ENCODE measurements around the gene RCAN2.

RCAN2 gene

GRCh38 chr6:46279874-46280273 is 211.4 kb downstream of the RCAN2 start:
- no peak for ATAC-seq (replicated peaks; ENCODE audit: extremely low read depth, poor library complexity, severe bottlenecking)

GRCh38 chr6:46276576-46277142 is 214.6 kb downstream of the RCAN2 start:
- Mint-ChIP-seq H3K4me3 (no peak overlapping the region), H3K27ac (ENCODE audit: low read depth) (no peak overlapping the region), H3K36me3 (ENCODE audit: insufficient read depth) (peaks cover 2% of the 10 kb centered on the region), H3K27me3 (no peaks in the 10 kb centered on the region), H3K4me1 (peaks cover 5% of the 10 kb centered on the region), H3K9me3 (no peaks in the 10 kb centered on the region)
- ATAC-seq (replicated peaks; ENCODE audit: extremely low read depth, poor library complexity, severe bottlenecking) (no peak), DNase-seq (ENCODE audit: low spot score in 2 of 2) (no peak)

More at GRCh38 chr6:46279874-46280273, 211.4 kb downstream of the RCAN2 start:
- DNase-seq (ENCODE audit: low spot score in 2 of 2) = no peak
- Mint-ChIP-seq H3K9me3 (no peaks in the 10 kb centered on the region), H3K4me3 (no peak overlapping the region), H3K4me1 (no peaks in the 10 kb centered on the region), H3K27ac (ENCODE audit: low read depth) (no peak overlapping the region), H3K36me3 (ENCODE audit: insufficient read depth) (peaks cover 2% of the 10 kb centered on the region), H3K27me3 (no peaks in the 10 kb centered on the region)

- no peak overlapping the region for H3K27ac Mint-ChIP-seq (ENCODE audit: low read depth)
- no peaks in the 10 kb centered on the region for H3K27me3 Mint-ChIP-seq
- H3K9me3 Mint-ChIP-seq = no peaks in the 10 kb centered on the region
- DNase-seq (ENCODE audit: low spot score in 2 of 2) = no peak
- peaks cover 5% of the 10 kb centered on the region for H3K4me1 Mint-ChIP-seq
- no peak for ATAC-seq (replicated peaks; ENCODE audit: extremely low read depth, poor library complexity, severe bottlenecking)
- no peak overlapping the region for H3K4me3 Mint-ChIP-seq
- H3K36me3 Mint-ChIP-seq (ENCODE audit: insufficient read depth) = no peaks in the 10 kb centered on the region
Observed at GRCh38 chr6:46274502-46274901, 216.7 kb downstream of the RCAN2 start.

DNA sequence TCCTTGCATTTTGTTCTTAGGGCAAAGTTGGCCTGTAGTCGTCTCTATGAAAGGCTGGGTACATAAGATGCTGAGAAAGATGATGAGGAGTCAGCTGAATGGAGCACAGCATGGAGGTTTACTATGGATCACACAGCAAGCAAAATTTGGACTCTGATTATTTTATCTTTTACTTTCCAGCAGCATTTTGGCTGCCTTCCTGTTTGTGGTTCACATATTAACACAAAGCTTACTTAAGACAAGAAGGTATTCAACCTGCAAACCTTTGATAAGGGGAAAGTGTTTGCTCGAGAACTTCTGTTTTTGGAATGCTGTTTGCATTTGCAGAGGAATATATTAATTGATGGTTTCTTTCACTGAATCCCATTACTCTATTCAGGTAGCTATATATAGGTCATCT is 217.3 kb downstream of the RCAN2 start:
- no peaks in the 10 kb centered on the region for H3K27me3 Mint-ChIP-seq

DNA sequence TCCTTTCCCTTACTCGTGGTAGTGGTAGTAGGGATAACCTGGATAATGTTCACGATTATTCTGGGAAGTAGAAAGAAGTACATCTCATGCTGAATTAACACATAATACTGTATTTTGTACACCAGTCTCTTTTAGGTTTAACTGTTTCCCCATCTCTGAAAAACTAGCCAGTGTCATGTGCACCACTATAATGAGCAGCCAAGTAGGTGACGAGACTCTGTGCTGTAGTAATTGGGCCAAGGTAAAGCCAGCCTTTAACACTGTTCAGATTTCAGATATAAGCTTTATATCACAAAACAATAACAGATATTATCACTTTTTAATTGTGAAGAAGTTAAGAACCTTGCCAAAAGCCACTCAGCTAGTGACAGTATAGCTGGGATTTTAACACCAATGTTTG is 219.5 kb downstream of the RCAN2 start:
- no peak overlapping the region for H3K4me3 Mint-ChIP-seq
- H3K36me3 Mint-ChIP-seq (ENCODE audit: insufficient read depth) = no peaks in the 10 kb centered on the region
- no peaks in the 10 kb centered on the region for H3K27me3 Mint-ChIP-seq
- no peaks in the 10 kb centered on the region for H3K9me3 Mint-ChIP-seq
- ATAC-seq (replicated peaks; ENCODE audit: extremely low read depth, poor library complexity, severe bottlenecking) (no peak), DNase-seq (ENCODE audit: low spot score in 2 of 2) (no peak)
- no peak overlapping the region for H3K27ac Mint-ChIP-seq (ENCODE audit: low read depth)
- H3K4me1 Mint-ChIP-seq = peaks cover 5% of the 10 kb centered on the region

More for the DNA sequence above, 217.3 kb downstream of the RCAN2 start:
- Mint-ChIP-seq H3K9me3 (no peaks in the 10 kb centered on the region), H3K27ac (ENCODE audit: low read depth) (no peak overlapping the region), H3K36me3 (ENCODE audit: insufficient read depth) (no peaks in the 10 kb centered on the region), H3K4me3 (no peak overlapping the region), H3K4me1 (peaks cover 5% of the 10 kb centered on the region)
- ATAC-seq (replicated peaks; ENCODE audit: extremely low read depth, poor library complexity, severe bottlenecking) (no peak), DNase-seq (ENCODE audit: low spot score in 2 of 2) (no peak)

- H3K4me1 Mint-ChIP-seq = peaks cover 5% of the 10 kb centered on the region
- no peaks in the 10 kb centered on the region for H3K27me3 Mint-ChIP-seq
- DNase-seq (ENCODE audit: low spot score in 2 of 2) = no peak
- no peak overlapping the region for H3K27ac Mint-ChIP-seq (ENCODE audit: low read depth)
- H3K36me3 Mint-ChIP-seq (ENCODE audit: insufficient read depth) = no peaks in the 10 kb centered on the region
- H3K9me3 Mint-ChIP-seq = no peaks in the 10 kb centered on the region
- no peak for ATAC-seq (replicated peaks; ENCODE audit: extremely low read depth, poor library complexity, severe bottlenecking)
- H3K4me3 Mint-ChIP-seq = no peak overlapping the region
Observed at GRCh38 chr6:46271107-46271506, 220.1 kb downstream of the RCAN2 start.

GRCh38 chr6:46270336-46270735 is 220.9 kb downstream of the RCAN2 start:
- Mint-ChIP-seq H3K27ac (ENCODE audit: low read depth) (no peak overlapping the region), H3K27me3 (no peaks in the 10 kb centered on the region), H3K4me1 (peaks cover 5% of the 10 kb centered on the region), H3K36me3 (ENCODE audit: insufficient read depth) (no peaks in the 10 kb centered on the region), H3K4me3 (no peak overlapping the region), H3K9me3 (no peaks in the 10 kb centered on the region)
- DNase-seq (ENCODE audit: low spot score in 2 of 2) (no peak), ATAC-seq (replicated peaks; ENCODE audit: extremely low read depth, poor library complexity, severe bottlenecking) (no peak)

GRCh38 chr6:46269447-46270229 is 221.6 kb downstream of the RCAN2 start:
- H3K9me3 Mint-ChIP-seq = no peaks in the 10 kb centered on the region
- DNase-seq (ENCODE audit: low spot score in 2 of 2) (no peak), ATAC-seq (replicated peaks; ENCODE audit: extremely low read depth, poor library complexity, severe bottlenecking) (no peak)
- H3K27me3 Mint-ChIP-seq = no peaks in the 10 kb centered on the region
- peaks cover 5% of the 10 kb centered on the region for H3K4me1 Mint-ChIP-seq
- no peaks in the 10 kb centered on the region for H3K36me3 Mint-ChIP-seq (ENCODE audit: insufficient read depth)
- H3K4me3 Mint-ChIP-seq = no peak overlapping the region
- H3K27ac Mint-ChIP-seq (ENCODE audit: low read depth) = no peak overlapping the region

DNA sequence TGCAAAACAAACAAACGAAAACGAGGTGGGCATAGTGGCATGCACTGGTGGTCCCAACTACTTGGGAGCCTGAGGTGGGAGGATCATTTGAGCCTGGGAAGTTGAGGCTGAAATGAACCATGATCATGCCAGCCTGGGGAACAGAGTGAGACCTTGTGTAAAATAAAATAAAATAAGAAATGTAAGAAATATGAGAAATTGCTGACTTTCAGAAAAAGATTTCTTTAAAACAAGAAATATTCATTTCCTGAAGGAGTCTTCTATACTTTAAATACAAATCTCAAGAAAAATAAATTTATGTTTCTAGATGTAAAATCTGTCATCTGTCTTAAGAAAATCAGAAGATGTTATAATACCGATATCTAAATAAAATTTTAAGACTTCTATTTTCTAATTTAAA is 223.7 kb downstream of the RCAN2 start:
- Mint-ChIP-seq H3K27me3 (no peaks in the 10 kb centered on the region), H3K9me3 (no peaks in the 10 kb centered on the region), H3K36me3 (ENCODE audit: insufficient read depth) (no peaks in the 10 kb centered on the region), H3K27ac (ENCODE audit: low read depth) (no peak overlapping the region), H3K4me1 (no peaks in the 10 kb centered on the region), H3K4me3 (no peak overlapping the region)
- ATAC-seq (replicated peaks; ENCODE audit: extremely low read depth, poor library complexity, severe bottlenecking) = no peak
- no peak for DNase-seq (ENCODE audit: low spot score in 2 of 2)

- H3K27ac Mint-ChIP-seq (ENCODE audit: low read depth) = no peak overlapping the region
- no peaks in the 10 kb centered on the region for H3K27me3 Mint-ChIP-seq
- ATAC-seq (replicated peaks; ENCODE audit: extremely low read depth, poor library complexity, severe bottlenecking) (no peak), DNase-seq (ENCODE audit: low spot score in 2 of 2) (no peak)
- no peaks in the 10 kb centered on the region for H3K4me1 Mint-ChIP-seq
- no peaks in the 10 kb centered on the region for H3K36me3 Mint-ChIP-seq (ENCODE audit: insufficient read depth)
- no peak overlapping the region for H3K4me3 Mint-ChIP-seq
- H3K9me3 Mint-ChIP-seq = no peaks in the 10 kb centered on the region
Observed at GRCh38 chr6:46265373-46265772, 225.9 kb downstream of the RCAN2 start.

DNA sequence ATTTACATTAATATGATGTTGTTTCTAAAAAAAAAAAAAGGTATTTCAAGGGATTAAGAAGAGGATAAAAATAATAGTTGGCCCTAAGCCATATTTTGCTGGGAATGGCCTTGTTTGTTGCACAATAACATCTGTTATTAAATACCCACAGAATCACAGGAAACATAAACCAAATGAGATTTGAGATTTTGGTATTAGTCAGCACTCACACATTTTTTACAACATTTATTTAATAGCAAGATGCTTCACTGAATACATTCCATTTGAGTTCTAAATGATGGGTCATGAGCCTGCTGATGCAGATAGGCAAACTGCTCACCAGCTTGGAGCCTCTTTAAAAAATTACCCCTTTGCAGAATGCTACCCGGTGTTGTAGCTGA is 227.6 kb downstream of the RCAN2 start:
- no peak for ATAC-seq (replicated peaks; ENCODE audit: extremely low read depth, poor library complexity, severe bottlenecking)
- Mint-ChIP-seq H3K27ac (ENCODE audit: low read depth) (no peak overlapping the region), H3K4me1 (no peaks in the 10 kb centered on the region), H3K27me3 (no peaks in the 10 kb centered on the region), H3K36me3 (ENCODE audit: insufficient read depth) (no peaks in the 10 kb centered on the region), H3K9me3 (no peaks in the 10 kb centered on the region), H3K4me3 (no peak overlapping the region)
- no peak for DNase-seq (ENCODE audit: low spot score in 2 of 2)

- no peak overlapping the region for H3K27ac Mint-ChIP-seq (ENCODE audit: low read depth)
- H3K9me3 Mint-ChIP-seq = no peaks in the 10 kb centered on the region
- H3K4me1 Mint-ChIP-seq = no peaks in the 10 kb centered on the region
- no peaks in the 10 kb centered on the region for H3K27me3 Mint-ChIP-seq
- no peaks in the 10 kb centered on the region for H3K36me3 Mint-ChIP-seq (ENCODE audit: insufficient read depth)
- ATAC-seq (replicated peaks; ENCODE audit: extremely low read depth, poor library complexity, severe bottlenecking) (no peak), DNase-seq (ENCODE audit: low spot score in 2 of 2) (no peak)
- H3K4me3 Mint-ChIP-seq = no peak overlapping the region
Observed at GRCh38 chr6:46262928-46263706, 228.1 kb downstream of the RCAN2 start.

DNA sequence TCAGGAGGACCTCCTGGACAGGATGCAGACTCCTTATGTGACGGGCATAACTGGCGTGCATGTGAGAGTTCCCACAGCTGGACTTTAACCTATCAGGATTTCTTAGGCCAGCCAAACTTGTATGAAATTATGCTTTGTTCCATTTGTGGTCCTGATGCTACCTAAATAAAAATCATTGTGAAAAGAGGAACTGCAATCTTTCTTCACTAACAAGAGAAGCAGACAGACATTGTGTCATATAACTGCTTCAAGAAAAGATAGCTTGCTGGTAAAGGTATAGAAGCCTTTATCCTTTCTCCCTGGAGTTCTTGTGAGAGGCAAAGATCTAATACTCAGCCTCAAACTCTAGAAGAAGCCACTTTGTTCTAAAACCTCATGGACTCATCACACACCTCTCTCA is 233.0 kb downstream of the RCAN2 start:
- H3K4me1 Mint-ChIP-seq = no peaks in the 10 kb centered on the region
- H3K27ac Mint-ChIP-seq (ENCODE audit: low read depth) = no peak overlapping the region
- H3K27me3 Mint-ChIP-seq = no peaks in the 10 kb centered on the region
- DNase-seq (ENCODE audit: low spot score in 2 of 2) (no peak), ATAC-seq (replicated peaks; ENCODE audit: extremely low read depth, poor library complexity, severe bottlenecking) (no peak)
- no peaks in the 10 kb centered on the region for H3K9me3 Mint-ChIP-seq
- H3K36me3 Mint-ChIP-seq (ENCODE audit: insufficient read depth) = no peaks in the 10 kb centered on the region
- no peak overlapping the region for H3K4me3 Mint-ChIP-seq
